ENCODE measurements around the gene LILRA1. TPM values are rescaled to one million over a fixed set of nuclear protein-coding genes. Genes with fewer than 3 reads are reported as not detected.

Gene LILRA1
- total and polyA plus RNA-seq, 10 of the 15 experiments (the other 5 are each of a cell fraction or from before 2014, with no cell fraction given), result 0.04 TPM; not detected in 9

DNA sequence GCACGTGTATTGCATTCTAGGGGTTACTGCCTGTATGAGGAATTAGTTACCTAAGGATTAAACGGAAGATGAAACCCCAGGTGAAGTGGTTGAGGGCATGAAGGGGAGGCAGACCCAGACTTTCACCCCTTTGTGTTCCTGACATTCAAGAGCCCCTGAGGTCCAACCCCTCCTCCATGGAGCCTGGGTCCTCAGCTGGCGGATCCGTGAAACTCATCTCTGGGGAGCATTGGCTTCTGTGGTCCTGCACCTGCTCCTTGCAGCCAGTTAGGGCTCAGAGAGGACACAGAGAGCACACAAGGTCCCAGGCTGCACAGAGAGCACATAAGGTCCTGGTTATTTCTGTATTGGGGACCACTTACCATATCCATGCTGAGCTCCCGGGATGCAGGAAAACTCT lies 7.0 kb upstream of the LILRA1 start:
- FAIRE-seq, result no peak

More for the DNA sequence above, 7.0 kb upstream of the LILRA1 start:
- H3K4me3 ChIP-seq, result no peak overlapping the region
- in situ Hi-C loops (cut with MboI), result no loop called here
- no peak overlapping the region for H3K4me2 ChIP-seq (ENCODE audit: control insufficient read depth, insufficient read depth)
- H3K36me3 ChIP-seq (ENCODE audit: control insufficient read depth in 2 of 2, insufficient read depth in 2 of 2, low read length in 1 of 2), result no peaks in the 10 kb centered on the region
- intact Hi-C loops (cut with micrococcal nuclease; ENCODE audit: unreplicated experiment), result no loop called here
- ChIA-PET CTCF (no interaction called here), POLR2A (interaction anchor here (0.7 kb wide), 1 partner anchor 33 kb away, joined by 4 read pairs; no protein-coding TSS in a partner anchor), RAD21 (ENCODE audit: unreplicated experiment) (no interaction called here), SMC1A (ENCODE audit: uncharacterized antibody, unreplicated experiment) (no interaction called here)
- TF ChIP-seq, protein P1, sequence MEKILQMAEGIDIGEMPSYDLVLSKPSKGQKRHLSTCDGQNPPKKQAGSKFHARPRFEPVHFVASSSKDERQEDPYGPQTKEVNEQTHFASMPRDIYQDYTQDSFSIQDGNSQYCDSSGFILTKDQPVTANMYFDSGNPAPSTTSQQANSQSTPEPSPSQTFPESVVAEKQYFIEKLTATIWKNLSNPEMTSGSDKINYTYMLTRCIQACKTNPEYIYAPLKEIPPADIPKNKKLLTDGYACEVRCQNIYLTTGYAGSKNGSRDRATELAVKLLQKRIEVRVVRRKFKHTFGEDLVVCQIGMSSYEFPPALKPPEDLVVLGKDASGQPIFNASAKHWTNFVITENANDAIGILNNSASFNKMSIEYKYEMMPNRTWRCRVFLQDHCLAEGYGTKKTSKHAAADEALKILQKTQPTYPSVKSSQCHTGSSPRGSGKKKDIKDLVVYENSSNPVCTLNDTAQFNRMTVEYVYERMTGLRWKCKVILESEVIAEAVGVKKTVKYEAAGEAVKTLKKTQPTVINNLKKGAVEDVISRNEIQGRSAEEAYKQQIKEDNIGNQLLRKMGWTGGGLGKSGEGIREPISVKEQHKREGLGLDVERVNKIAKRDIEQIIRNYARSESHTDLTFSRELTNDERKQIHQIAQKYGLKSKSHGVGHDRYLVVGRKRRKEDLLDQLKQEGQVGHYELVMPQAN (conservative IDR thresholded peaks at IDR 0.05), result no peak
- TF ChIP-seq, protein P2, sequence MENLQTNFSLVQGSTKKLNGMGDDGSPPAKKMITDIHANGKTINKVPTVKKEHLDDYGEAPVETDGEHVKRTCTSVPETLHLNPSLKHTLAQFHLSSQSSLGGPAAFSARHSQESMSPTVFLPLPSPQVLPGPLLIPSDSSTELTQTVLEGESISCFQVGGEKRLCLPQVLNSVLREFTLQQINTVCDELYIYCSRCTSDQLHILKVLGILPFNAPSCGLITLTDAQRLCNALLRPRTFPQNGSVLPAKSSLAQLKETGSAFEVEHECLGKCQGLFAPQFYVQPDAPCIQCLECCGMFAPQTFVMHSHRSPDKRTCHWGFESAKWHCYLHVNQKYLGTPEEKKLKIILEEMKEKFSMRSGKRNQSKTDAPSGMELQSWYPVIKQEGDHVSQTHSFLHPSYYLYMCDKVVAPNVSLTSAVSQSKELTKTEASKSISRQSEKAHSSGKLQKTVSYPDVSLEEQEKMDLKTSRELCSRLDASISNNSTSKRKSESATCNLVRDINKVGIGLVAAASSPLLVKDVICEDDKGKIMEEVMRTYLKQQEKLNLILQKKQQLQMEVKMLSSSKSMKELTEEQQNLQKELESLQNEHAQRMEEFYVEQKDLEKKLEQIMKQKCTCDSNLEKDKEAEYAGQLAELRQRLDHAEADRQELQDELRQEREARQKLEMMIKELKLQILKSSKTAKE (IDR thresholded peaks at IDR 0.05; ENCODE audit: low read depth, poor library complexity, severe bottlenecking), result no peak
- no peak for TF ChIP-seq SMC3 (IDR thresholded peaks at IDR 0.05; ENCODE audit: borderline replicate concordance, low read length)
- no peak for TF ChIP-seq TBL1XR1 (IDR thresholded peaks at IDR 0.05; ENCODE audit: low read depth, low read length)
- no peak for TF ChIP-seq RELA (IDR thresholded peaks at IDR 0.05; ENCODE audit: borderline replicate concordance, partially characterized antibody)
- TF ChIP-seq IKZF2 (IDR thresholded peaks at IDR 0.05), result no peak
- TF ChIP-seq, protein P3, sequence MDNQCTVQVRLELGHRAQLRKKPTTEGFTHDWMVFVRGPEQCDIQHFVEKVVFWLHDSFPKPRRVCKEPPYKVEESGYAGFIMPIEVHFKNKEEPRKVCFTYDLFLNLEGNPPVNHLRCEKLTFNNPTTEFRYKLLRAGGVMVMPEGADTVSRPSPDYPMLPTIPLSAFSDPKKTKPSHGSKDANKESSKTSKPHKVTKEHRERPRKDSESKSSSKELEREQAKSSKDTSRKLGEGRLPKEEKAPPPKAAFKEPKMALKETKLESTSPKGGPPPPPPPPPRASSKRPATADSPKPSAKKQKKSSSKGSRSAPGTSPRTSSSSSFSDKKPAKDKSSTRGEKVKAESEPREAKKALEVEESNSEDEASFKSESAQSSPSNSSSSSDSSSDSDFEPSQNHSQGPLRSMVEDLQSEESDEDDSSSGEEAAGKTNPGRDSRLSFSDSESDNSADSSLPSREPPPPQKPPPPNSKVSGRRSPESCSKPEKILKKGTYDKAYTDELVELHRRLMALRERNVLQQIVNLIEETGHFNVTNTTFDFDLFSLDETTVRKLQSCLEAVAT (IDR thresholded peaks at IDR 0.05), result no peak
- TF ChIP-seq SMAD1 (IDR thresholded peaks at IDR 0.05; ENCODE audit: low read depth, partially characterized antibody), result no peak
- TF ChIP-seq MTA2 (IDR thresholded peaks at IDR 0.05; ENCODE audit: low read depth), result no peak
- no peak for TF ChIP-seq NBN (IDR thresholded peaks at IDR 0.05)
- ATAC-seq (no peak), DNase-seq (ENCODE audit: low read depth, low spot score) (no peak)
- H4K20me1 ChIP-seq (ENCODE audit: control insufficient read depth, insufficient read depth), result no peaks in the 10 kb centered on the region
- no peak overlapping the region for H2AFZ ChIP-seq (ENCODE audit: control insufficient read depth, low read depth, low read length)
- BruUV-seq (replicated peaks), result no TSS peak
- peaks cover 2 to 5% of the 10 kb centered on the region in 2 experiments; a peak in 3 of 4 replicates for H3K27me3 ChIP-seq (replicated peaks in 1 of 2; ENCODE audit: control insufficient read depth in 2 of 2, insufficient read depth in 2 of 2, low read length in 1 of 2)
- no peak overlapping the region for H3K27ac ChIP-seq (ENCODE audit: control insufficient read depth, insufficient read depth)
- H3K4me1 ChIP-seq (ENCODE audit: control insufficient read depth, insufficient read depth, low read length), result no peaks in the 10 kb centered on the region
- H3K9ac ChIP-seq (ENCODE audit: control insufficient read depth, insufficient read depth, low read length), result no peak overlapping the region
- H3K79me2 ChIP-seq (ENCODE audit: control insufficient read depth, insufficient read depth, low read length), result no peaks in the 10 kb centered on the region
- 2% methylated on average over 5 of the region's 5 CpGs for WGBS (ENCODE audit: insufficient coverage, insufficient replicate concordance, low lambda C conversion rate, missing lambda C conversion rate)
- H3K9me3 ChIP-seq (replicated peaks; ENCODE audit: control insufficient read depth, insufficient read depth, low read length), result no peaks in the 10 kb centered on the region; the same call in 2 of the 3 replicates

Data from GM12878 (cell line).